HG02884 (cell line): Measurements from ENCODE around the gene IFNA21.
A peak's percentile ranks its signal among the peaks of the same experiment; 100 is the strongest.
"Not testable (repeated sequence)": the region's sequence is repeated elsewhere in the genome, so short reads cannot be mapped to it uniquely, and the experiment has no call there.

Source experiments
- ATAC-seq: cut with Tn5 transposase; IDR thresholded peaks from one replicate; pipeline ENCODE4 v1.9.1; 2021; ENCODE audit warnings: mild to moderate bottlenecking, moderate library complexity; ENCODE audit not compliant: unreplicated experiment

Gene IFNA21

GRCh38 chr9:21144603-21145002, 21.9 kb downstream of the IFNA21 start:
- ATAC-seq, result peak; percentile 70

- no peak for ATAC-seq
These were observed 25.0 kb downstream of the IFNA21 start, which contains the start of gene IFNW1 for GRCh38 chr9:21141427-21141882. Gene IFNW1 (minus strand): TSS chr9:21141832. CDS start chr9:21141570, 262 bp downstream.

- no peak for ATAC-seq
These were observed 29.4 kb downstream of the IFNA21 start for GRCh38 chr9:21137020-21137419.

- ATAC-seq, result no peak
These were observed 30.7 kb downstream of the IFNA21 start for GRCh38 chr9:21135736-21136135.

GRCh38 chr9:21128186-21128585, 38.3 kb downstream of the IFNA21 start:
- not testable (repeated sequence) for ATAC-seq

GRCh38 chr9:21121595-21122251, 44.7 kb downstream of the IFNA21 start:
- ATAC-seq, result no peak

GRCh38 chr9:21121079-21121478, 45.4 kb downstream of the IFNA21 start:
- no peak for ATAC-seq

- peak; percentile 56 for ATAC-seq
These were observed 47.2 kb downstream of the IFNA21 start for GRCh38 chr9:21119093-21119770.
